GM18517 (cell line): ENCODE results near the gene ERMP1.
"Not testable (repeated sequence)": the region's sequence is repeated elsewhere in the genome, so short reads cannot be mapped to it uniquely, and the experiment has no call there.

Experiments
- ATAC-seq: cut with Tn5 transposase; IDR thresholded peaks from one replicate; pipeline ENCODE4 v1.9.1; 2021; ENCODE audit warnings: mild to moderate bottlenecking, moderate library complexity; ENCODE audit not compliant: unreplicated experiment

The ERMP1 gene

GRCh38 chr9:5825895-5826622 is 6.9 kb downstream of the ERMP1 start:
- no peak for ATAC-seq

- no peak for ATAC-seq
These were observed 7.7 kb downstream of the ERMP1 start for GRCh38 chr9:5825223-5825622.

GRCh38 chr9:5820425-5820824 is 12.5 kb downstream of the ERMP1 start:
- no peak for ATAC-seq

GRCh38 chr9:5819174-5819573 is 13.7 kb downstream of the ERMP1 start:
- ATAC-seq = no peak

- no peak for ATAC-seq
These were observed 14.3 kb downstream of the ERMP1 start for GRCh38 chr9:5818424-5819142.

- ATAC-seq = no peak
These were observed 15.1 kb downstream of the ERMP1 start for GRCh38 chr9:5817862-5818261.

GRCh38 chr9:5815461-5815860 is 17.5 kb downstream of the ERMP1 start:
- no peak for ATAC-seq

- no peak for ATAC-seq
These were observed 19.1 kb downstream of the ERMP1 start for GRCh38 chr9:5813824-5814223.

GRCh38 chr9:5811751-5812150 is 21.2 kb downstream of the ERMP1 start:
- ATAC-seq = no peak

GRCh38 chr9:5805478-5805877 is 27.4 kb downstream of the ERMP1 start:
- no peak for ATAC-seq

GRCh38 chr9:5801739-5802113 is 31.2 kb downstream of the ERMP1 start:
- ATAC-seq = no peak

- no peak for ATAC-seq
These were observed 31.8 kb downstream of the ERMP1 start for GRCh38 chr9:5800969-5801738.

- ATAC-seq = not testable (repeated sequence)
These were observed 32.5 kb downstream of the ERMP1 start for GRCh38 chr9:5800378-5800777.

- no peak for ATAC-seq
These were observed 33.6 kb downstream of the ERMP1 start for GRCh38 chr9:5799314-5799713.

GRCh38 chr9:5798581-5798980 is 34.3 kb downstream of the ERMP1 start:
- no peak for ATAC-seq

GRCh38 chr9:5796298-5796697 is 36.6 kb downstream of the ERMP1 start:
- ATAC-seq = no peak

GRCh38 chr9:5793812-5794211 is 39.1 kb downstream of the ERMP1 start:
- ATAC-seq = no peak

- no peak for ATAC-seq
These were observed 41.0 kb downstream of the ERMP1 start for GRCh38 chr9:5791870-5792269.

GRCh38 chr9:5790923-5791322 is 42.0 kb downstream of the ERMP1 start:
- no peak for ATAC-seq

GRCh38 chr9:5789489-5789888 is 43.4 kb downstream of the ERMP1 start:
- no peak for ATAC-seq

- ATAC-seq = no peak
These were observed 45.1 kb downstream of the ERMP1 start for GRCh38 chr9:5787759-5788302.

- no peak for ATAC-seq
These were observed 45.7 kb downstream of the ERMP1 start for GRCh38 chr9:5787220-5787619.
